Caco-2 (cell line): ENCODE results near the gene REPS2. TPM values are rescaled to one million over a fixed set of nuclear protein-coding genes. Genes with fewer than 3 reads are reported as not detected.

ENCODE experiments used
- BruUV-seq: library from RNA; stranded (reverse); fragments of 400-500 nt; replicated peaks from 2 replicates; lab custom pipeline; 2021; lab: Mats Ljungman, UMichigan
- CTCF ChIA-PET: fragments of 300-600 bp; sonication (Branson Sonifier 250); formaldehyde crosslinking; loops from one replicate; lab custom pipeline; 2022; ENCODE audit warnings: antibody characterized with exemption; lab: Charles Lee
- POLR2A ChIA-PET: fragments of 300-600 bp; sonication (Branson Sonifier 250); formaldehyde crosslinking; loops from one replicate; lab custom pipeline; 2022; ENCODE audit warnings: antibody characterized with exemption; lab: Charles Lee
- DNase-seq, 2 experiments: peaks; one replicate each; pipeline versions ENCODE4 v3.0.0 to v3.0.0-alpha.2; 2020 to 2022
- H3K27me3 ChIP-seq: replicated peaks from 2 replicates; pipeline ENCODE4 v1.6.0; 2011; ENCODE audit warnings: low read length; ENCODE audit not compliant: control insufficient read depth, insufficient read depth
- H3K36me3 ChIP-seq: 2 replicates; pipeline ENCODE4 v1.5.1; 2011; ENCODE audit warnings: low read length; ENCODE audit not compliant: control insufficient read depth, insufficient read depth
- H3K4me1 ChIP-seq: fragments of 250-450 bp; sonication (Bioruptor Pico); 2 replicates; pipeline ENCODE4 v1.5.1; 2020; ENCODE audit warnings: mild to moderate bottlenecking
- H3K4me3 ChIP-seq: 2 replicates; pipeline ENCODE4 v1.5.1; 2011; ENCODE audit warnings: low read depth, mild to moderate bottlenecking, control low read depth, low read length
- H3K9me3 ChIP-seq: fragments of 250-450 bp; sonication (Bioruptor Pico); 2 replicates; pipeline ENCODE4 v1.5.1; 2020; ENCODE audit warnings: mild to moderate bottlenecking, moderate library complexity
- H3K27ac Mint-ChIP-seq: one replicate; pipeline ENCODE4 v1.8.0; 2022; ENCODE audit warnings: mixed read lengths; ENCODE audit not compliant: unreplicated experiment
- H3K27me3 Mint-ChIP-seq: one replicate; pipeline ENCODE4 v1.8.0; 2022; ENCODE audit warnings: mixed read lengths; ENCODE audit not compliant: insufficient read depth, unreplicated experiment
- H3K36me3 Mint-ChIP-seq: one replicate; pipeline ENCODE4 v1.8.0; 2022; ENCODE audit warnings: mild to moderate bottlenecking, mixed read lengths; ENCODE audit not compliant: insufficient read depth, unreplicated experiment
- H3K4me1 Mint-ChIP-seq: one replicate; pipeline ENCODE4 v1.8.0; 2022; ENCODE audit warnings: low read depth, mixed read lengths; ENCODE audit not compliant: unreplicated experiment
- H3K4me3 Mint-ChIP-seq: one replicate; pipeline ENCODE4 v1.8.0; 2022; ENCODE audit warnings: mild to moderate bottlenecking, moderate library complexity, mixed read lengths; ENCODE audit not compliant: unreplicated experiment
- H3K9me3 Mint-ChIP-seq: one replicate; pipeline ENCODE4 v1.8.0; 2022; ENCODE audit warnings: mixed read lengths; ENCODE audit not compliant: unreplicated experiment
- CTCF ChIP-seq, 2 experiments: fragments of 200-600 bp in 1 of 2; IDR thresholded peaks; 1 replicate in 1 of 2; 2 replicates in 1 of 2; pipeline versions ENCODE4 v1.5.1 to v1.8.0; 2011 to 2022; ENCODE audit warnings: antibody characterized with exemption in 1 of 2, control low read depth in 1 of 2, inconsistent platforms in 1 of 2, low read depth in 1 of 2, low read length in 1 of 2, mild to moderate bottlenecking in 1 of 2, moderate library complexity in 1 of 2; ENCODE audit not compliant: insufficient read depth in 1 of 2, severe bottlenecking in 1 of 2, unreplicated experiment in 1 of 2
- intact Hi-C: fragments of 100-400 bp; cut with micrococcal nuclease; formaldehyde crosslinking; loops from one replicate; pipeline ENCODE4 v1.10.0; 2022; ENCODE audit not compliant: unreplicated experiment
- total RNA-seq: library from RNA; stranded (reverse); gene quantifications from 2 replicates; pipeline ENCODE4 v1.2.3, GENCODE V29; 2022

The REPS2 gene
- total RNA-seq, 1 experiment from 2014 or later, result 0.86 TPM

- Histone ChIP-seq H3K36me3 (no peaks in the 10 kb centered on the region), H3K4me1 (no peaks in the 10 kb centered on the region), H3K27me3 (no peaks in the 10 kb centered on the region), H3K4me3 (no peak overlapping the region), H3K9me3 (no peaks in the 10 kb centered on the region)
- Mint-ChIP-seq H3K4me3 (no peak overlapping the region), H3K36me3 (no peaks in the 10 kb centered on the region), H3K27me3 (no peaks in the 10 kb centered on the region), H3K27ac (no peak overlapping the region), H3K4me1 (no peaks in the 10 kb centered on the region), H3K9me3 (no peaks in the 10 kb centered on the region)
- ChIA-PET POLR2A (no interaction called here), CTCF (no interaction called here)
- BruUV-seq, result no TSS peak
- TF ChIP-seq CTCF (IDR thresholded peaks at IDR 0.05; ENCODE audit: insufficient read depth in 1 of 2, low read depth in 1 of 2, low read length in 1 of 2, severe bottlenecking in 1 of 2, unreplicated experiment in 1 of 2), result no peak
- DNase-seq, result no peak
- intact Hi-C loops, result no loop called here
Measured at GRCh38 chrX:17182317-17182716, 235.9 kb downstream of the REPS2 start.

- Mint-ChIP-seq H3K27ac (no peak overlapping the region), H3K4me1 (no peaks in the 10 kb centered on the region), H3K9me3 (no peaks in the 10 kb centered on the region), H3K27me3 (no peaks in the 10 kb centered on the region), H3K4me3 (no peak overlapping the region), H3K36me3 (no peaks in the 10 kb centered on the region)
- BruUV-seq, result no TSS peak
- Histone ChIP-seq H3K4me1 (no peaks in the 10 kb centered on the region), H3K9me3 (no peaks in the 10 kb centered on the region), H3K4me3 (no peak overlapping the region), H3K27me3 (no peaks in the 10 kb centered on the region), H3K36me3 (no peaks in the 10 kb centered on the region)
- intact Hi-C loops, result no loop called here
- POLR2A ChIA-PET, result no interaction called here
- no peak for DNase-seq
- CTCF ChIA-PET, result no interaction called here
- TF ChIP-seq CTCF (IDR thresholded peaks at IDR 0.05; ENCODE audit: insufficient read depth in 1 of 2, low read depth in 1 of 2, low read length in 1 of 2, severe bottlenecking in 1 of 2, unreplicated experiment in 1 of 2), result no peak
Measured at GRCh38 chrX:17183566-17183965, 237.1 kb downstream of the REPS2 start.

- Mint-ChIP-seq H3K4me1 (no peaks in the 10 kb centered on the region), H3K9me3 (peaks cover 9% of the 10 kb centered on the region), H3K4me3 (no peak overlapping the region), H3K36me3 (no peaks in the 10 kb centered on the region), H3K27ac (no peak overlapping the region), H3K27me3 (peaks cover 3% of the 10 kb centered on the region)
- BruUV-seq, result no TSS peak
- Histone ChIP-seq H3K27me3 (no peaks in the 10 kb centered on the region), H3K4me3 (no peak overlapping the region), H3K9me3 (no peaks in the 10 kb centered on the region), H3K4me1 (no peaks in the 10 kb centered on the region), H3K36me3 (no peaks in the 10 kb centered on the region)
- intact Hi-C loops, result no loop called here
- no peak for DNase-seq
- CTCF ChIA-PET, result no interaction called here
- TF ChIP-seq CTCF (IDR thresholded peaks at IDR 0.05; ENCODE audit: insufficient read depth in 1 of 2, low read depth in 1 of 2, low read length in 1 of 2, severe bottlenecking in 1 of 2, unreplicated experiment in 1 of 2), result no peak
- POLR2A ChIA-PET, result no interaction called here
Measured at GRCh38 chrX:17185431-17185830, 239.0 kb downstream of the REPS2 start.
